Suppressor macrophage treated with lipopolysaccharide for 1 hour (primary cell): ENCODE measurements around the gene KLHL3.

ENCODE experiments used
- DNase-seq, 3 donors: peaks; one replicate each; pipeline ENCODE4 v3.0.0-alpha.2; 2020 to 2022

KLHL3 gene

GRCh38 chr5:137630972-137631370 lies 104.9 kb downstream of the KLHL3 start:
- no peak for DNase-seq

GRCh38 chr5:137630216-137630971 lies 105.5 kb downstream of the KLHL3 start:
- DNase-seq: no peak

- DNase-seq: peak; percentile 58 to 83 (median 75)
Measured at GRCh38 chr5:137629646-137630045, 106.2 kb downstream of the KLHL3 start.

- DNase-seq: peak in 1 of 3 donors; percentile 28
Measured at GRCh38 chr5:137627706-137628105, 108.2 kb downstream of the KLHL3 start.

GRCh38 chr5:137627293-137627692 lies 108.6 kb downstream of the KLHL3 start:
- no peak for DNase-seq

GRCh38 chr5:137624786-137625349 lies 111.0 kb downstream of the KLHL3 start:
- no peak for DNase-seq

- DNase-seq: peak; percentile 69 to 75 (median 73)
Measured at GRCh38 chr5:137622850-137623249, 113.0 kb downstream of the KLHL3 start.

- DNase-seq: peak; percentile 67 to 83 (median 71)
Measured at GRCh38 chr5:137621861-137622823, 113.7 kb downstream of the KLHL3 start.

GRCh38 chr5:137621306-137621705 lies 114.6 kb downstream of the KLHL3 start:
- DNase-seq: no peak

- DNase-seq: no peak
Measured at GRCh38 chr5:137619191-137619870, 116.6 kb downstream of the KLHL3 start.

GRCh38 chr5:137618476-137618875 lies 117.4 kb downstream of the KLHL3 start:
- DNase-seq: no peak

- DNase-seq: peak; percentile 20 to 37 (median 33)
Measured at GRCh38 chr5:137617528-137618205, 118.2 kb downstream of the KLHL3 start.

- DNase-seq: no peak
Measured at GRCh38 chr5:137616046-137616445, 119.8 kb downstream of the KLHL3 start.

GRCh38 chr5:137615171-137615775 lies 120.6 kb downstream of the KLHL3 start:
- no peak for DNase-seq

GRCh38 chr5:137613554-137614265 lies 122.2 kb downstream of the KLHL3 start:
- peak; percentile 87 to 94 (median 92) for DNase-seq

GRCh38 chr5:137612576-137612975 lies 123.3 kb downstream of the KLHL3 start:
- peak in 2 of 3 donors; percentile 14 to 16 for DNase-seq

- no peak for DNase-seq
Measured at GRCh38 chr5:137611794-137612435, 124.0 kb downstream of the KLHL3 start.

GRCh38 chr5:137611011-137611580 lies 124.8 kb downstream of the KLHL3 start:
- no peak for DNase-seq

- no peak for DNase-seq
Measured at GRCh38 chr5:137610598-137610997, 125.3 kb downstream of the KLHL3 start.

- DNase-seq: no peak
Measured at GRCh38 chr5:137609127-137609526, 126.8 kb downstream of the KLHL3 start.
